ENCODE data around the gene NYNRIN. TPM values are rescaled to one million over a fixed set of nuclear protein-coding genes. Genes with fewer than 3 reads are reported as not detected.

The NYNRIN gene
- total RNA-seq, 1 donor from 2014 or later, result 15.5 TPM

GRCh38 chr14:24388474-24389179, 10.2 kb upstream of the NYNRIN start:
- Histone ChIP-seq H4K20me1 (ENCODE audit: low read depth) (no peaks in the 10 kb centered on the region), H3K9ac (no peak overlapping the region), H3K36me3 (no peaks in the 10 kb centered on the region), H3K4me2 (no peak overlapping the region), H3F3A (ENCODE audit: low read depth) (no peaks in the 10 kb centered on the region), H3K27ac (no peak overlapping the region), H3K27me3 (no peaks in the 10 kb centered on the region), H3K4me1 (no peaks in the 10 kb centered on the region), H2AFZ (replicated peaks) (no peak overlapping the region), H3K79me2 (ENCODE audit: low read depth) (no peaks in the 10 kb centered on the region), H3K4me3 (no peak overlapping the region), H3K9me3 (ENCODE audit: low read depth) (no peaks in the 10 kb centered on the region)
- TF ChIP-seq EZH2phosphoT487 (IDR thresholded peaks at IDR 0.05), result no peak
- TF ChIP-seq EZH2 (IDR thresholded peaks at IDR 0.05), result no peak
- no peak for TF ChIP-seq CTCF (IDR thresholded peaks at IDR 0.05)
- no peak overlapping the region for H3K4me3 Mint-ChIP-seq
- peaks cover 5% of the 10 kb centered on the region for H3K27me3 Mint-ChIP-seq (ENCODE audit: insufficient read depth, low read depth)
- peaks cover 22% of the 10 kb centered on the region for H3K4me1 Mint-ChIP-seq
- no peaks in the 10 kb centered on the region for H3K9me3 Mint-ChIP-seq
- H3K27ac Mint-ChIP-seq, result peak overlapping the region; percentile 67
- H3K36me3 Mint-ChIP-seq, result no peaks in the 10 kb centered on the region
- no peak for DNase-seq (ENCODE audit: low spot score)

GRCh38 chr14:24389226-24389848, 9.5 kb upstream of the NYNRIN start:
- Histone ChIP-seq H3K27me3 (no peaks in the 10 kb centered on the region), H3K79me2 (ENCODE audit: low read depth) (no peaks in the 10 kb centered on the region), H3K4me1 (no peaks in the 10 kb centered on the region), H3K36me3 (no peaks in the 10 kb centered on the region), H4K20me1 (ENCODE audit: low read depth) (no peaks in the 10 kb centered on the region), H2AFZ (replicated peaks) (no peak overlapping the region), H3K4me2 (no peak overlapping the region), H3F3A (ENCODE audit: low read depth) (no peaks in the 10 kb centered on the region), H3K9ac (no peak overlapping the region), H3K4me3 (no peak overlapping the region), H3K9me3 (ENCODE audit: low read depth) (no peaks in the 10 kb centered on the region), H3K27ac (no peak overlapping the region)
- H3K9me3 Mint-ChIP-seq, result no peaks in the 10 kb centered on the region
- H3K4me1 Mint-ChIP-seq, result peaks cover 24% of the 10 kb centered on the region
- H3K27ac Mint-ChIP-seq, result peak overlapping the region; percentile 67
- DNase-seq (ENCODE audit: low spot score), result no peak
- peaks cover 5% of the 10 kb centered on the region for H3K27me3 Mint-ChIP-seq (ENCODE audit: insufficient read depth, low read depth)
- no peak overlapping the region for H3K4me3 Mint-ChIP-seq
- TF ChIP-seq CTCF (IDR thresholded peaks at IDR 0.05) (no peak), EZH2phosphoT487 (IDR thresholded peaks at IDR 0.05) (no peak), EZH2 (IDR thresholded peaks at IDR 0.05) (no peak)
- no peaks in the 10 kb centered on the region for H3K36me3 Mint-ChIP-seq

- TF ChIP-seq EZH2 (IDR thresholded peaks at IDR 0.05), result no peak
- no peak for TF ChIP-seq EZH2phosphoT487 (IDR thresholded peaks at IDR 0.05)
- TF ChIP-seq CTCF (IDR thresholded peaks at IDR 0.05), result no peak
- no peak for DNase-seq (ENCODE audit: low spot score)
- H3K79me2 ChIP-seq (ENCODE audit: low read depth), result no peaks in the 10 kb centered on the region
- H3K27ac ChIP-seq, result no peak overlapping the region
- H3K27me3 ChIP-seq, result no peaks in the 10 kb centered on the region
- no peak overlapping the region for H3K9ac ChIP-seq
- Mint-ChIP-seq H3K27me3 (ENCODE audit: insufficient read depth, low read depth) (peaks cover 2% of the 10 kb centered on the region), H3K4me3 (peak overlapping the region; percentile 57), H3K27ac (peak overlapping the region; percentile 81), H3K9me3 (no peaks in the 10 kb centered on the region), H3K36me3 (no peaks in the 10 kb centered on the region), H3K4me1 (peaks cover 24% of the 10 kb centered on the region)
- H3K4me3 ChIP-seq, result no peak overlapping the region
- no peak overlapping the region for H2AFZ ChIP-seq (replicated peaks)
- no peaks in the 10 kb centered on the region for H3K9me3 ChIP-seq (ENCODE audit: low read depth)
- no peaks in the 10 kb centered on the region for H3K4me1 ChIP-seq
- H3K4me2 ChIP-seq, result no peak overlapping the region
- H3K36me3 ChIP-seq, result no peaks in the 10 kb centered on the region
- no peaks in the 10 kb centered on the region for H3F3A ChIP-seq (ENCODE audit: low read depth)
- H4K20me1 ChIP-seq (ENCODE audit: low read depth), result no peaks in the 10 kb centered on the region
Observed at GRCh38 chr14:24390701-24391468, 7.9 kb upstream of the NYNRIN start.
